Epidermal melanocyte (primary cell): Measurements from ENCODE around the gene MRO.
A peak's percentile ranks its signal among the peaks of the same experiment; 100 is the strongest.
"Not testable (repeated sequence)": the region's sequence is repeated elsewhere in the genome, so short reads cannot be mapped to it uniquely, and the experiment has no call there.

Experiments used
- DNase-seq: peaks from one replicate; pipeline ENCODE4 v3.0.0; 2011; ENCODE audit warnings: low spot score; ENCODE audit not compliant: insufficient read length

The MRO gene

GRCh38 chr18:50819728-50820378, at the start of gene MRO:
MRO (minus strand) TSS chr18:50820016; CDS start chr18:50809400, 10,616 bp downstream.
- peak; percentile 64 for DNase-seq

GRCh38 chr18:50869150-50869549, 49.3 kb upstream of the MRO start:
- DNase-seq: no peak

GRCh38 chr18:50866765-50867164, 46.9 kb upstream of the MRO start:
- no peak for DNase-seq

- DNase-seq: no peak
Observed at GRCh38 chr18:50863840-50864375, 44.1 kb upstream of the MRO start.

- no peak for DNase-seq
Observed at GRCh38 chr18:50862401-50862800, 42.6 kb upstream of the MRO start.

GRCh38 chr18:50861617-50862016, 41.8 kb upstream of the MRO start:
- no peak for DNase-seq

GRCh38 chr18:50859793-50860555, 40.2 kb upstream of the MRO start:
- no peak for DNase-seq

- no peak for DNase-seq
Observed at GRCh38 chr18:50857694-50858093, 37.9 kb upstream of the MRO start.

- DNase-seq: not testable (repeated sequence)
Observed at GRCh38 chr18:50857166-50857565, 37.4 kb upstream of the MRO start.

GRCh38 chr18:50855976-50856757, 36.4 kb upstream of the MRO start:
- no peak for DNase-seq

- peak; percentile 24 for DNase-seq
Observed at GRCh38 chr18:50853863-50854271, 34.1 kb upstream of the MRO start.

- DNase-seq: no peak
Observed at GRCh38 chr18:50850307-50851065, 30.7 kb upstream of the MRO start.

- no peak for DNase-seq
Observed at GRCh38 chr18:50849419-50849821, 29.6 kb upstream of the MRO start.

- no peak for DNase-seq
Observed at GRCh38 chr18:50848991-50849390, 29.2 kb upstream of the MRO start.

GRCh38 chr18:50848061-50848551, 28.3 kb upstream of the MRO start:
- no peak for DNase-seq

GRCh38 chr18:50847192-50847591, 27.4 kb upstream of the MRO start:
- no peak for DNase-seq

GRCh38 chr18:50844960-50845359, 25.1 kb upstream of the MRO start:
- no peak for DNase-seq

- DNase-seq: no peak
Observed at GRCh38 chr18:50844554-50844953, 24.7 kb upstream of the MRO start.

- no peak for DNase-seq
Observed at GRCh38 chr18:50842846-50843245, 23.0 kb upstream of the MRO start.

- DNase-seq: no peak
Observed at GRCh38 chr18:50839996-50840395, 20.2 kb upstream of the MRO start.

GRCh38 chr18:50839341-50839740, 19.5 kb upstream of the MRO start:
- DNase-seq: no peak
